Medulla oblongata (tissue), 1 donor: ENCODE measurements around the gene HSBP1L1.

Source experiments
- DNase-seq: peaks from one replicate; pipeline ENCODE4 v3.0.0-alpha.2; 2015; ENCODE audit errors: extremely low spot score

HSBP1L1 gene

DNA sequence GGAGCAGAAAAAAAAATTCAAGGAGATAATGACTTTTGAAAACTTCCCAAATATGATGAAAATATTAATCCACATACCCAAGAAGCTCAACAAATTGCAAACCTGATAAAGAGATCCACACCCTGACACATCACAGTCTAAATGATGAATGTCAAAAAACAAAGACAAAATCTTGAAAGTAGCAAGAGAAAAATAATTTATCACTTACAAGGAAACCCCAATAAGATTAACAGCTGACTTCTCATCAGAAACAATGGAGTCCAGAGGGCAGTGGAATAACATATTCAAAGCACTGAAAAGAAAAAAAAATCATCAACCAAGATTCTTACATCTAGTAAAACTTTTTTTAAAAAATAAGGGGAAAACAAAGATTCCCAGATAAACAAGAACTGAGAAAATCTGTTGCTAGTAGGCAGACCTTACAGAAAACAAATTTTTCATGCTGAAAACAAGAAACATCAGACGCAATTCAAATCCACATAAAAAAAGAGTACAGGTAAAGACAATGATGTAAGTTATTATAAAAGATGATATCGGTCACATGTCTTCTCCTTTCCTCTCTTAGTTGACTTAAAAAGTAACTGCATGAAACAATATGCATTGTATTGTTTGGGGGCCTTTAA lies 34.3 kb upstream of the HSBP1L1 start:
- DNase-seq = no peak

DNA sequence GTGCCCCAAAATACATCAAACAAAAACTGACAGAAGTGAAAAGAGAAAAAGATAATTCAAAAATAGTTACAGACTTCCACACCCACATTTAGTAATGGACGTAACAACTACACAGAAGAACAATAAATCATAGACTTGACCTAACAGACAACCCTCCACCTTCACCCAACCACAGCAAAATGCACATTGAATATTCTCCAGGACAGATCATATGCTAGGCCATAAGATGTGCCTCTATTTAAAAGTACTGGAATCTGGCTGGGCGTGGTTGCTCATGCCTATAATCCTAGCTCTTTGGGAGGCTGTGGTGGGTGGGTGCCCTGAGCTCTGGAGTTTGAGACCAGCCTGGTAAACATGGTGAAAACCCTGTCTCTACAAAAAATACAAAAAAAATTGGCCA lies 33.0 kb upstream of the HSBP1L1 start:
- DNase-seq = no peak

DNA sequence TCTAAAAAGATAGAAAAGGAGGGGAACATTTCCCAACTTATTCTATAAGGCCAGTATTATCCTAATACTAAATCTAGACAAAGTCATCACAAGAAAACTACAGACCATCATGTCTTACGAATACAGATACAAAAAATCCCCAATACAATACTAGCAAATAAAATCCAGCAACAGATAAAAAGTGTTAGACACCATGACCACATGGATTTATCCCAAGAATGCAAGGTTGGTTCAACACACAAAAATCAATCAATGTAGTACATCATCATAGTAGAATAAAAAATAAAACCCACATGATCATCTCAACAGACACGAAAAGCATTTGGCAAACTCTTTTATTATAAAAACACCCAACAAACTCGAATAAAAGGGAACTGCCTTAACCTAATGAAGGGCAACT lies 31.5 kb upstream of the HSBP1L1 start:
- no peak for DNase-seq

DNA sequence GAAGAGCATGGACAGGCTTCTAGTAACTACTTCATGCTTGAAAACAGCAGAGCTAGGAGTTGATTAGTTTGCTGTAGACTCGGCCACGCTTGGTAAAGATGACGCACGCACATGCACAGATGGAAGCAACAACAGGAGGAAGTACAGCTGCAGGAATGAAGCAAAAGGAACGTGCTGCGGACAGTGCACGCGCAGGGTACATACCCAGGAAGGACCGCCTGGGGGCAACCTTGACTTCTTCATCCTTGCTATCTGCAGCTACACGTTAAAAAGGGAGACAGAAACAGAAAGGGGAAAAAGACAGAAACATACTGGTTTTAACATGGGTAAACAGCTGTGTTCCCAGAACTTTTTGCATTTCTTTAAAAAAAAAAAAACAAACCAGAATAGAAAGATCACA lies 30.7 kb upstream of the HSBP1L1 start:
- no peak for DNase-seq

DNA sequence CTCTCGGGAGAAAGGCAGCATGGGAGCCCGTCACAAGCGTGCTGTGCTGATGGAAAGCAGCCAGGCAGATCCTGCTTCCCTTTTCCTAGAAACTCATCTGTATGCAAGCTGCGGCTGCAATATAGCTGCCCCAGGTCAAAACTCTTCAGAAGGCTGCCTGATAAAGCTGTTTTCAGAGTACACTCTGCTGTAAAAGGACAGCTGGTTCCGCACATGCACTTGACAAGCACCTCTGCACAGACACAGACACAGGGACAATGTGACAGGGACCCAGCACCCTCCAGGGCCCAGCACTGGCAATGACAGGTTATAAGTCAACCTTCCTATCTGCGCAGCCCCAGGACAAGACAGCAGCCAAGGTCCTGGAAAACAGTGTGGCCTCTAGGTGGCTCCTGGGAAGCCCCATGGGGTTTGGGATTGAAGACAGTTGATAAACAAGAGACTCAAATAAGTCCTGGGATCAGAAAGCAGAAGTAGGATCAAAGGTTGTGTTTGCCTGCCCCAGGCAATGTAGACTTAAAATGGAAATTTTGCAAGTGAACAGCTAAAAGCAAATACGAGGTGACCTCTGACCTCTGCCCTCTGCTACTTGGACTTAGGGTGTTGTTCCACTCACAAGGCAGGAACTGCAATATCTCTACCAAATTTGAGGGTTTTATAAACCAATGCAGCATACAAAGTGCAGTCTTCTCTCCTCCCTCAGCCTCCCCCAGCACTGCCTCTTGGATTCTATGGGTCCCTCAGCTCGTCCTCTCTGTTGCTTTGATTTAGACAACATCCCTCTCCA lies 29.9 kb upstream of the HSBP1L1 start:
- DNase-seq = no peak

DNA sequence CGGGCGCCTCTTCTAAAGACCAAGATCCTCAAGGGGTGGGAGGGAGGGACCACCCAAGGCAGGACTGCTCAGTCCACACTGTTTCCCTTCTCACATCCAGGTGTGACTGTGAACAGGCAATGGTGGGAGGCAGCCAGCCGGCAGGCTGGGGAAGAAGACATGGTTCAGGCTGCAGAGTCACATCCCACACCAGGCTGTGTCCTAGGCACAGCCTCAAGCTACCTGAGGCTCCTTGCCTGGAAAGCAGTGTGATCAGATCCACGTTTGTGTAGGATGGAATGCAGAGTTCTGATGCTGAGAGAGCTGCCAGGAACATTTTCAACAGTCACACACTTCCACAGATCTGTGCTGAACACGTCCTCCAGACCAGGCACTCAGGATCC lies 29.4 kb upstream of the HSBP1L1 start:
- no peak for DNase-seq

DNA sequence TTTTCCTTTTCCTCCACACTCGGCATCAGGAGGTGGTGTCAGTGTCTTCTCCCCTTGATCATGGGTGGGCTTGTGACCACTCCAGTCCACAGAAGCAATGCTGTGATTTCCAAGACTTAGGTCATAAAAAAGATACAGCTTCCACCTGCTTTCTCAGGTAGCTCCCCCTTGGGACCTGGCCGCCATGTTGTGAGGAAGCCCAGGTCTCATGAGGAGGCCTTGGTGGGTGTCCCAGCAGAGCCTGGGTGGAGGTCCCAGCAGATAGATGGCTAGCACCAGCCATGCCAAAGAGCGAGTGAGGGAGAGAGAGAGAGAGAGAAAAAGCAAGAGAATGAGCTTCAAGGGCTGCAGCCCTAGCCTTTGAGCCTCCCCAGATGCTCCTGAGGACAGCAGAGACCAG lies 28.9 kb upstream of the HSBP1L1 start:
- no peak for DNase-seq

DNA sequence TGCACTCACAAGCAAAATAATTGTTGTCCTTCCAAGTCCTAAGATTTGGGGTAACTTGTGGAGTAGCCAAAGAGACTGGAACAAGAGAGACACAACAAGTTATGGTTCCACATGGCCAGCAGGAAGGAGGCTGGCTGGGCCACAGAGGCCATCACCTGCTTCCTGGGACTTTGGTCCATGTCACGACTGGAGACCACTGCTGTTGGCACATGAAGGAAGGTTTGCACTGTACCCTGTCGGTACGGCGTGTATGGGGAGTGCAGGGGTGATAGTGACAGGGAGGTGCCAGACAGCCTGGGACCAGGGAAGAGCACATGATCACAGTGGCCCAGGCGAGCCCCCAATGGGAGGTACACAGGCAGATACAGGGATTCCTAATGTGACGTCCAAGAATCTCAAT lies 28.5 kb upstream of the HSBP1L1 start:
- no peak for DNase-seq

DNA sequence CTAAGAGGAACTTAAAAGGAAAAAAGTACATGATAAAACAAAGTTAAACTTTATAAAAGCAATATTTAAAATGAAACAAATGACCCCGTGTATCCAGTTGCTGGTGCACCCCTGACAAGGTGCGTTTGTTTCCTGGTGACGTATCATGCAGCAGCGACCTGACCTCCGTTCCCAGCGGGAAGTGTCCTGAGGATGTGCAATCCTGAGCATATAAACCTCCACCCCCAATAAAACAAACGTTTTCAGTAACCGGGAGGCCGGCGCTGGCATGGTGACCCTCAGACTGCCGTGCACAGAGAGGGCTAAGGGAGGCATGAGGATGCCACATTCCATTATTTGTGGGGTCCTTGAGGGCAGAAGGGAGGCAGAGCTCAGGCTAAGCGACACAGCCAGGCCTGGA lies 27.8 kb upstream of the HSBP1L1 start:
- DNase-seq = no peak

DNA sequence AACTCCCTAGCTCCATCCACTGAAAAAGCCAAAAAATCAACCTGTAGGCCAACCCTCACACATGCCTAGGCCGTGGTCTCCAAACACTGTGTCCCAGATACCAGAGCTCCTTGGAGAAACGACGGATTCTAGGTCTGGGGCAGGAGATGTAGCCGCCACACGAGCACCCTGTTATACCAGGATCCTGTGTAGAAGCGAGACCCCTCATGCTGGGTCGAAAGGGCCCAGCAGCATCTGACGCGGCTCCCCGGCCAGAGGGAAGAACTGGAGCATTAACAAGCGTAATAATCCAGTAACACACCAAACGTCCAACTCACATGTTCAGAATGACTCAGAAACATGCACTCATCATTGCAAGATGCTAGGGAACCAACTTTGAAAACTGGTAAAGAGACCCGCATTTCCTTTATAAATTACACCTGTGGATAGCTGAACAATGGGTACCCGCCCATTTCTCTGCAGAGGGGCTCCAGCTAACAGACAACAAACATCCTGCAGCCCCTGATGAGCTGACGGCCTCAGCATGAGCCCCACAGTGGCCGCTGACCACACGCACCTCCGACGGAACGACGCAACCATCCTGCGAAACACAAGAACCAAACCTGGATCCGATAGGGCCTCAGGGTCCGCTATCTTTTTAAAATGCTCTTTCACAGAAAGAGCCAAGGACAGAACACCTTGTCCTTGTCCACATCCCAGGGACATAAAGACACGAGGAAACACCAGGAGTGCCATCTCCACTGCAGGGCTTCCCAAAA lies 27.2 kb upstream of the HSBP1L1 start:
- DNase-seq = no peak

DNA sequence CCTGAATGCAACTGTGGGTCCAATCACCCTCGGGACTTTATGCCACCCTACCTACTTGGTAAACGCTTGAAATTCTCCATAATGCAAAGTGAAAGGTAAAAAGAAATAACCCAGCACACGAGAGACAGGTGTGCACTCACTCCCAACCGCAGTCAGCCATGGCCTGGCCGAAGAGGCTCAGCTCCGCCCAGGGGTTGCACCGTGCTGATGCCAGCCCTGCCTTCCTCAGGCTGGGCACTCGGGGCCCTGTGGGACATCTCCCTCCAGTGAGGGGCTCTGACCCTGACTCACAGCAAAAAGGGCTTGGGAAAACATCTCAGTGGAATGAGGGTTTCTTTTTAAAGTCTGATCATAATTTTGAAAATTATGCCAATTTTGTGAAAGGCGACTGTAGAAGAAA lies 26.2 kb upstream of the HSBP1L1 start:
- no peak for DNase-seq

DNA sequence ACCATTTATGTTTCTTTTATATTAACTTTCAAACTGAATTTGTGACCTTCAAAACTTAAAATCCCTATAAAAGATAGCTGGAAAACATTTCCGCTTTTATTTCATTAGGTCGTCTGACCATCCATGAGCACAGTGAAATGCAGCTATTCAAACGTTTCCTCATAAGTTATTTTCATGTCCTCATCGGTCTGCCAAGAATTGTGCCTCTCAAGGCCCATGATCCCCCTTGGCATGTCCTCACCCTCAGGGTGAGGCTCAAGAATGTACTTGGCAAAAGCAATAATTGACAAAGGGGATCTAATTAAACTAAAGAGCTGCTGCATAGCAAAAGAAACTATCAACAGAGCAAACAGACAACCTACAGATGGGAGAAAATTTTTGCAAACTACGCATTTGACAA lies 25.3 kb upstream of the HSBP1L1 start:
- DNase-seq = no peak

DNA sequence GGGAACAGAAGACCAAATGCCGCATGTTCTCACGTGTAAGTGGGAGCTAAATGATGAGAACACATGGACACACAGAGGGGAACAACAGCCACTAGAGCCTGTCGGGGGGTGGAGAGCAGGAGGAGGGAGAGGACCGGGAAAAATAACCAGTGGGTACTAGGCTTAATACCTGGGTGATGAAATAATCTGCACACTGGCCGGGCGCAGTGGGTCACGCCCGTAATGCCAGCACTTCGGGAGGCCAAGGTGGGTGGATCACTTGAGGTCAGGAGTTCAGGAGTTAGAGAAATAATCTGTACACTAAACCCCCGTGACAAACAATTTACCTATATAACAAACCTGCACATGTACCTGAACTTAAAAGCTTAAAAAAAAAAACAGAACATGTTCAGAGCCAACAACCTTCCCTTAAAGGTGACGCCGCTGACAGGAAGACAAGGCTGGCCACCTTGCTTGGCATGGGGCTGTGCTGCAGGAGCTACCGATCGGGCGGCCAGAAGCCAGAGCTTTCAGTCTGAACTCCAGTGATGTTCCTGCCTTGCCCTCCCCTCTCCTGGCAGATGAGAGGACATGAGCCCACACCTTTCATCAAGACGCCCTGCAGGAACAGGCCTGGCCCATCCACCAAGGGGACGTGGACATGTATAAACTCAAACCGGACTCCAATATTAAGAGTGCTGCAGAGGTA lies 24.2 kb upstream of the HSBP1L1 start:
- no peak for DNase-seq

DNA sequence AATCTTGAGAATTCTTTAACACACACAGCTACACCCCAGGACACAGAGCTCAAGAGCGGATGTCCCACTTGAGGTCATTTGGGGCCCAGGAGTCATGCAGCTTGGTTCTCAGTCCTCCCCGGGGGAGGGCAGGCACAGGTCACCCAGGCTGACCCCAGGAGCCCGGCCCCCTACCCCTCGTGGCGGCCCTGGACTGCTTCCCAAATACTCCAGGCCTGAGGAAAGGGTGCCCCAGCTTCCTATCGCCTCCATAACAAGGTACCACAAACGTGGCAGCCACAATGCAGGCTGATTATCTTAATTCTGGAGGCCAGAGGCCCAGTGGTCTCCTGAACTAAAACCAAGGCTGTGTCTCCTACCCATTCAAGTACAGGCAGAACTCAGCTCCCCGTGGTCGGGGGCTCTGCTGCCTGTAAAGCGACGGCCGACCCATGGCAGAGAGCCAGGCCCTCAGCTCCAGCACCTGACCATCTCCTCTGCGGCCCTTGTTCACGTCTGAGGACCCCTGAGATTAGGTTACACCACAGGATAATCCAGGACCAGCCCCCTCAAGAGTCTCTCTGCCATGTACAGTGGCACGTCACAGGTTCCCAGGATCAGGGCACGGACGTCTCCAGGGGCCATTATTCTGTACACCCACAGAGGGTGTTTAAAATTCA lies 23.5 kb upstream of the HSBP1L1 start:
- no peak for DNase-seq

DNA sequence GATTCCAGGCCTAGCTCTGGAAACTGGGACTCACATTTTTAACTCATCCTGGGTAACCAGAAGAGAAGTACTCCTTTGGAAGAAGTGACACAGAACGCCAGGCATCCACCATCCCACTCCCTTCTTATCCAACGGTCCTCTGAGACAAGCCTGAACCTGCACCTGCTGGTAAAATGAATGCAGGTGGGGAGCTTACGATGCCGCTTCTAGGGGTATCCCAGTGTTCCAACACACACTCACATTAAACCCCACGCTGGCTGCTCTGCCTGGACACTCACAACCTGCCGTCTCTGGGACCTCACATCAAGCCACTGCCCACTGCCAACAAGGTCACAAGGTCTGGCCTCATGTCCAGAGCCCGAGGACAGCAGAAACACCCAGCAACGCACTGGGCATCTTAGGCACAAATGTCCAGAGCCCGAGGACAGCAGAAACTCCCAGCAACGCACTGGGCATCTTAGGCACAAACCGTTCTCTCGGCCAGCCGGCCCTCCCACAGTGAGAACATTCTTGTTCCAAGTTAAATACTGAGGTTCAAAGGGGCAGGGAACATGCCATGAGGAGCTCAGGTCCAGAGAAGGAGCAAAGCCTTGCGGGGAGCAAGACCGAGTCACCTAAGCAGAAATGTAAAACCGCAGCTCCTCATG lies 22.8 kb upstream of the HSBP1L1 start:
- peak; percentile 73 for DNase-seq

DNA sequence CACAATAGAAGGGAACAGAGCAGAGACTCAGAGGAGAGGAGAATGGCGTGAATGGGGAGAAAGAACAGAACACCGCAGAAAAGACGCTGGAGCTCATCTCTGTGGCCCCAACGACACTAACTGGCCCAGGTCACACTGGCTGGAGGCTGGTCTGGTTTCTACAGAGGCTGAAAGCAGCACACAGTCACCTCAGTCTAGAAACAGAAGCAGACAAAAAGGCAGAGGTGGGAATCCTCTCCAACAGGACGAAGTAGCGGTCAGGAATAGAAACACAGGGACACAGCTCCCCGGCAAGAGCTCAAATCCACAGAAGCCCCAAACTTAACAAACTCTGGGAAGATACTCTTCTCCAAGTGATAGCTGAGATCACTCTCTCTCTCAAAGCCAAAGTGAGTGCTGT lies 22.2 kb upstream of the HSBP1L1 start:
- no peak for DNase-seq

DNA sequence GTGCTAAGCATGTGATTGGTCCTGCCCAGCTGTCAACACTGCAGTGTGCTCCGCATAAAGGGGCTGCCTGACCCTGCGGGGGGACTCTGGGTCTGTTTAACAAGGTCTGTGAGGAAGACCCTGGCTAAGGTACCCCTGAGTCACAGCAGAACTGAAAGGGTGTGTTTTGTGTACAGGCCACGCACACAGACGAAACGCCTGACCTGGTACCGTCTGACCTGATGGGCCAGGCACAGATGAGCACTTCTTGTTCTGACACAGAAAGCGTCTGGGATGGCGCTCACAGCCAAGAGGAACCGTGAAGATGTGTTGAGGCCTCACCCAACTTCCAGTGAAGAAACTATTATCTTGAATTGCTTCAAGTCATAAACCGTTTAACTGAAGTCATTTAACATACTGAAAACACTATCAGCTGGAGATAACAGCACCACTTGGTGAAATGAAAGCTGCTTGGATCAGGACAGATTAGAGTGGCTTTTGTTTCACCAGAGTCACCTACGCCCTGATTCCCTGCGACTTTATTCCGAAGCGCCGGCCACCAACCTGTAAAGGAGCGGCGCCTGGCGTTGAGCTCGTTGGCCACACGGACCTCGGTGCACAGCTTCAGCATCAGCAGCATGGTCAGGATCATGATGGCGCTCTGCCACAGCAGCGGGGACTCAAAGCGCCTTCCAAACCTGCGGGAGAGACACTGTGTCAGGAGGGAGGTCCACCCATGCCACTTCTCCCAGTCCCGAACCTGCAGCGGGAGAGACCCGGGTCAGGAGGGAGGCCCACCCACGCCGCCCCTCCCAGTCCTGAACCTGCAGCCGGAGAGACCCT lies 21.4 kb upstream of the HSBP1L1 start:
- DNase-seq = no peak

DNA sequence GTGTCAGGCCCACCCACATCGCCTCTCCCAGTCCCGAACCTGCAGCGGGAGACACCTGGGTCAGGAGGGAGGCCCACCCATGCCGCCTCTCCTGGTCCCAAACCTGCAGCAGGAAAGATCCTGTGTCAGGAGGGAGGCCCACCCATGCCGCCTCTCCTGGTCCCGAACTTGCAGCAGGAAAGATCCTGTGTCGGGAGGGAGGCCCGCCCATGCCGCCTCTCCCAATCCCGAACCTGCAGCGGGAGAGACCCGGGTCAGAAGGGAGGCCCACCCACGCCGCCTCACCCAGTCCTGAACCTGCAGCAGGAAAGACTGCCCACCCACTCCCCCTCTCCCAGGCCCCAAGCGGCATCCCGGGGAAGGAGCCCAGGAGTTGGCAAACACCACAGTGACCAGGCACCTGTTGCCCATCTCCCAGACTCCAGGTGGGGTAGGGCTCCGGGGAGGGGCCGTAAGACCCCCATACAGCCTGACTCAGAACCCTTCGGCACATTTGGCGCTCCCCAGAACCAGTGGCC lies 20.8 kb upstream of the HSBP1L1 start:
- no peak for DNase-seq

DNA sequence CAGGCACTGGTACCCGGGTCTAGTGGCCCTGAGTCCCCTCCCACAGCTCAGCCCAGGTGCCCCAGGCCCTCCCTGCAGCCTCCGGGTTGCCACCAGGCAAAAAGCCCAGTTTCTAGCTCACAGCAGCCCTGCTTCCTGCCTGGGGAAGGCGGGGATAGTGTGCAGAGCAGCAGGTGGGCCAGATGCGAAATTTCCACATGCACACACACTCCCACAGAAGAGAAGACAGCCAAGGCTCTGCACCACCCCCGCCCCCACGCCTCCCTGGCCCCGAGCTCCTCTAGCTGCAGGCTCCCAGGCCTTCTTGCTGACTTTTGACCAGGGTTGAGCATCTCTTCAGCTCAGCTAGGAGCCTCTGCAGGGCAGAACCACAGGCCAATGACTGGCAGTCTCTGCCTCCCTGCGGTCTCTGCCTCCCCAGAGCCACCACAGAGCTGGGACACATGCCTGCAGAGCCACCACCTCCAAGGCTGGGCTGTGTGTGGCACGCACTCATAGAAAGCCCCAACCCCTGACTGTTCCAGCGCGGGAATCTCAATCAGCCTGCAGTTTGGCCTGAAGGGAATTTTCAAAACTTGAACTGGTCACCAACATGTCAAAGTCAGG lies 20.2 kb upstream of the HSBP1L1 start:
- no peak for DNase-seq

DNA sequence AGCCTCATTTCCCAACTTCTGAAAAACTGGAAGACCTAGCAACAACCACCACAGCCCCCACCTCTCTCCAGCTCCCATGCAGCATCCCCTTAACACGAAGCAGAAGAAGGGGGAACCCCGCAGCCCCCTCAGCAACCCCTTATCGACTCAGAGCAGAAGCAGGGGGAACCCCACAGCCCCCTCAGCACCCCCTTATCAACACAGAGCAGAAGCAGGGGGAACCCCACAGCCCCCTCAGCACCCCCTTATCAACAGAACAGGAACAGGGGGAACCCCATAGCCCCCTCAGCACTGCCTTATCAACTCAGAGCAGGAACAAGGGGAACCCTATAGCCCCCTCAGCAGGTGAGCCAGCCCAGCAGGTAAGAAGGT lies 19.7 kb upstream of the HSBP1L1 start:
- no peak for DNase-seq
